ENCODE data around the gene SPEN. TPM values are rescaled to one million over a fixed set of nuclear protein-coding genes. Genes with fewer than 3 reads are reported as not detected.

SPEN gene
- polyA plus RNA-seq, 1 donor (not counting 4 experiments of a cell fraction or from before 2014, with no cell fraction given), result 8.9 TPM

DNA sequence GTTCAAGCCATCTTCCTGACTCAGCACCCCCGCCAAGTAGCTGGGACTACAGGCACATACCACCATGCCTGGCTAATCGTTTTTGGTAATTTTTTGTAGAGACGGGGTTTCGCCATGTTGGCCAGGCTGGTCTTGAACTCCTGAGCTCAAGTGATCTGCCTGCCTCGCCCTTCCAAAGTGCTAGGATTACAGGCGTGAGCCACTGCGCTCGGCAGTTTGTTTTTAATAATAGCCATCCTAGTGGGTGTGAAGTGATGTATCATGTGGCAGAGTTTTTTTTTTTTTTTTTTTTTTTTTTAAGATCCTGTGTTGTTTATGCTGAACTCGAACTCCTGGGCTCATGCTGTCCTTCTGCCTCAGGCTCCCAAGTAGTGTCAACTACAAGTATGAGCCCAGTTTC is 51.8 kb downstream of the SPEN start:
- FAIRE-seq (no peak), DNase-seq (ENCODE audit: low read depth, low spot score) (no peak)
- H3K27me3 ChIP-seq (ENCODE audit: control insufficient read depth, extremely low read depth, insufficient read depth, low read length), result no peaks in the 10 kb centered on the region
- H2AFZ ChIP-seq (ENCODE audit: control insufficient read depth, low read length), result no peak overlapping the region
- H4K20me1 ChIP-seq (ENCODE audit: control insufficient read depth, extremely low read depth, insufficient read depth, low read length), result peaks cover 6% of the 10 kb centered on the region
- no peak overlapping the region for H3K27ac ChIP-seq (ENCODE audit: control insufficient read depth, insufficient read depth, low read length)
- H3K4me2 ChIP-seq (ENCODE audit: control insufficient read depth, extremely low read depth, insufficient read depth, low read depth, low read length), result no peak overlapping the region
- H3K4me1 ChIP-seq (ENCODE audit: control insufficient read depth, extremely low read depth, insufficient read depth, low read length), result peaks cover 17% of the 10 kb centered on the region
- dilution Hi-C loops (cut with MboI; ENCODE audit: extremely low pct_ligation_motif_present, low sequenced_read_pairs), result no loop called here
- peaks cover 97% of the 10 kb centered on the region for H3K79me2 ChIP-seq (ENCODE audit: control insufficient read depth, insufficient read depth, low read length)
- H3K9me1 ChIP-seq (ENCODE audit: control insufficient read depth, extremely low read depth, insufficient read depth, low read length), result no peaks in the 10 kb centered on the region
- H3K9me3 ChIP-seq (ENCODE audit: control insufficient read depth, low read depth, low read length), result no peaks in the 10 kb centered on the region
- no peak overlapping the region for H3K9ac ChIP-seq (ENCODE audit: control insufficient read depth, extremely low read depth, insufficient read depth, low read length)
- no peak overlapping the region for H3K4me3 ChIP-seq (ENCODE audit: control insufficient read depth in 2 of 3, extremely low read depth in 1 of 3, insufficient read depth in 2 of 3, low read depth in 1 of 3, low read length in 3 of 3)
- TF ChIP-seq, protein P1, sequence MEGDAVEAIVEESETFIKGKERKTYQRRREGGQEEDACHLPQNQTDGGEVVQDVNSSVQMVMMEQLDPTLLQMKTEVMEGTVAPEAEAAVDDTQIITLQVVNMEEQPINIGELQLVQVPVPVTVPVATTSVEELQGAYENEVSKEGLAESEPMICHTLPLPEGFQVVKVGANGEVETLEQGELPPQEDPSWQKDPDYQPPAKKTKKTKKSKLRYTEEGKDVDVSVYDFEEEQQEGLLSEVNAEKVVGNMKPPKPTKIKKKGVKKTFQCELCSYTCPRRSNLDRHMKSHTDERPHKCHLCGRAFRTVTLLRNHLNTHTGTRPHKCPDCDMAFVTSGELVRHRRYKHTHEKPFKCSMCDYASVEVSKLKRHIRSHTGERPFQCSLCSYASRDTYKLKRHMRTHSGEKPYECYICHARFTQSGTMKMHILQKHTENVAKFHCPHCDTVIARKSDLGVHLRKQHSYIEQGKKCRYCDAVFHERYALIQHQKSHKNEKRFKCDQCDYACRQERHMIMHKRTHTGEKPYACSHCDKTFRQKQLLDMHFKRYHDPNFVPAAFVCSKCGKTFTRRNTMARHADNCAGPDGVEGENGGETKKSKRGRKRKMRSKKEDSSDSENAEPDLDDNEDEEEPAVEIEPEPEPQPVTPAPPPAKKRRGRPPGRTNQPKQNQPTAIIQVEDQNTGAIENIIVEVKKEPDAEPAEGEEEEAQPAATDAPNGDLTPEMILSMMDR (optimal IDR thresholded peaks at IDR 0.05 in 1 of 3, IDR thresholded peaks at IDR 0.05 in 1 of 3, conservative IDR thresholded peaks at IDR 0.05 in 1 of 3; ENCODE audit: extremely low read depth in 1 of 3, insufficient read depth in 2 of 3, low read length in 3 of 3), result no peak
- no peak for TF ChIP-seq EZH2 (IDR thresholded peaks at IDR 0.05; ENCODE audit: low read length)
- H3K36me3 ChIP-seq (ENCODE audit: control insufficient read depth in 2 of 2, extremely low read depth in 1 of 2, insufficient read depth in 2 of 2, low read length in 2 of 2), result peaks cover 0 to 6% of the 10 kb centered on the region in 2 experiments

DNA sequence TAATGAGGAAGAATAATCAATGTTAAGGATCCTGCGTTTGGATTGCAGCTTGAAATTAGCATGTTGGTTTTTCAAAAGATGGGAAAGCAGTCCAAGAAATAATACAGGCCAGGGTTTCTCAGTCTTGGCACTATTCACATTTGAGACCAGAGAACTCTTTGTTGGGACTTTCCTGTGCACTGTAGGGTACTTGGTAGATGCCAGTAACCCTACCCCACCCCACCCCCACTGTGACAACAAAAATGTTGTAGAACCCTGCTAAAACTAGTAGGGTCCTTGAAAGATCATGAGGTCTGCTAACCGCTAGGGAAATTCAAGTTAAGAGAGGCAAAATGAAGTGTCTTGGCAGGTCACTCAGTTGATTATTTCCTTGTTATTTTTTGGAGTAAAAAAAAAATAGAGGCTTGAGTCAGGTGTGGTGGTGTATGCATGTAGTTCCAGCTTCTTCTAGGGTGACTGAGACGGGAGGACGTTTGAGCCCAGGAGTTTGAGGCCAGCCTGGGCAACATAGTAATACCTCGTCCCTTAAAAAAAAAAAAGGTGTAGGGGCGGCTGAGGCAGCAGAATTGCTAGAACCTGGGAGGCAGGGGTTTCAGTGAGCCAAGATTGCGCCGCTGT is 53.3 kb downstream of the SPEN start:
- Histone ChIP-seq H3K27ac (ENCODE audit: control insufficient read depth, insufficient read depth, low read length) (peak overlapping the region; percentile 22), H3K9me3 (ENCODE audit: control insufficient read depth, low read depth, low read length) (no peaks in the 10 kb centered on the region), H3K36me3 (ENCODE audit: control insufficient read depth in 2 of 2, extremely low read depth in 1 of 2, insufficient read depth in 2 of 2, low read length in 2 of 2) (peaks cover 0 to 6% of the 10 kb centered on the region in 2 experiments), H3K27me3 (ENCODE audit: control insufficient read depth, extremely low read depth, insufficient read depth, low read length) (no peaks in the 10 kb centered on the region), H3K4me2 (ENCODE audit: control insufficient read depth, extremely low read depth, insufficient read depth, low read depth, low read length) (peak overlapping the region; percentile 5), H3K4me1 (ENCODE audit: control insufficient read depth, extremely low read depth, insufficient read depth, low read length) (peaks cover 17% of the 10 kb centered on the region), H2AFZ (ENCODE audit: control insufficient read depth, low read length) (no peak overlapping the region), H3K9me1 (ENCODE audit: control insufficient read depth, extremely low read depth, insufficient read depth, low read length) (no peaks in the 10 kb centered on the region), H4K20me1 (ENCODE audit: control insufficient read depth, extremely low read depth, insufficient read depth, low read length) (peaks cover 6% of the 10 kb centered on the region), H3K4me3 (ENCODE audit: control insufficient read depth in 2 of 3, extremely low read depth in 1 of 3, insufficient read depth in 2 of 3, low read depth in 1 of 3, low read length in 3 of 3) (no peak overlapping the region), H3K79me2 (ENCODE audit: control insufficient read depth, insufficient read depth, low read length) (peaks cover 96% of the 10 kb centered on the region), H3K9ac (ENCODE audit: control insufficient read depth, extremely low read depth, insufficient read depth, low read length) (no peak overlapping the region)
- FAIRE-seq (no peak), DNase-seq (ENCODE audit: low read depth, low spot score) (no peak)
- TF ChIP-seq, protein P1 (optimal IDR thresholded peaks at IDR 0.05 in 1 of 3, IDR thresholded peaks at IDR 0.05 in 1 of 3, conservative IDR thresholded peaks at IDR 0.05 in 1 of 3; ENCODE audit: extremely low read depth in 1 of 3, insufficient read depth in 2 of 3, low read length in 3 of 3), result no peak
- dilution Hi-C loops (cut with MboI; ENCODE audit: extremely low pct_ligation_motif_present, low sequenced_read_pairs), result no loop called here

Measured in keratinocyte (primary cell).